GM12801 (cell line): ENCODE results near the gene FRRS1.

Experiments
- TF ChIP-seq, protein P1 (sequence below): IDR thresholded peaks from one replicate; pipeline ENCODE4 v1.5.1; 2011; ENCODE audit warnings: control low read depth; ENCODE audit not compliant: insufficient read length; ENCODE audit errors: extremely low read depth

FRRS1 gene

DNA sequence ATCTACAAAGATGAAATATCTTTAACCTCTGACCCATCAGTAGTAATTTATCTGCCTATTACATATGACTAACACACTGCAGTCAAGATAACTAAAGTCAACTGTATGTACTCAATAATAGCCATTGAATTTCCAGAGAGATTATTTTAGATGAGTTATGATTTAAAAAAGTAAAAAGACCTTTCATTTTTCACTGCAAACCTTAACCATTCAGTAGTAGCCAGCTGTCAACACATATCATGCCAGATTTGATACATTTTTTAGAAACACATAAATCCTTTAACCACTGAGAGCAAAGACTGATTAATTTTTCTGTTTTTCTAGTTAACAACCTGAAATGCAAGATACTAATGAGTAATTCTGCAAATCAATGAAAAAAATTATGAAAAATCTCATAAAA lies 89.6 kb downstream of the FRRS1 start:
- TF ChIP-seq, protein P1, sequence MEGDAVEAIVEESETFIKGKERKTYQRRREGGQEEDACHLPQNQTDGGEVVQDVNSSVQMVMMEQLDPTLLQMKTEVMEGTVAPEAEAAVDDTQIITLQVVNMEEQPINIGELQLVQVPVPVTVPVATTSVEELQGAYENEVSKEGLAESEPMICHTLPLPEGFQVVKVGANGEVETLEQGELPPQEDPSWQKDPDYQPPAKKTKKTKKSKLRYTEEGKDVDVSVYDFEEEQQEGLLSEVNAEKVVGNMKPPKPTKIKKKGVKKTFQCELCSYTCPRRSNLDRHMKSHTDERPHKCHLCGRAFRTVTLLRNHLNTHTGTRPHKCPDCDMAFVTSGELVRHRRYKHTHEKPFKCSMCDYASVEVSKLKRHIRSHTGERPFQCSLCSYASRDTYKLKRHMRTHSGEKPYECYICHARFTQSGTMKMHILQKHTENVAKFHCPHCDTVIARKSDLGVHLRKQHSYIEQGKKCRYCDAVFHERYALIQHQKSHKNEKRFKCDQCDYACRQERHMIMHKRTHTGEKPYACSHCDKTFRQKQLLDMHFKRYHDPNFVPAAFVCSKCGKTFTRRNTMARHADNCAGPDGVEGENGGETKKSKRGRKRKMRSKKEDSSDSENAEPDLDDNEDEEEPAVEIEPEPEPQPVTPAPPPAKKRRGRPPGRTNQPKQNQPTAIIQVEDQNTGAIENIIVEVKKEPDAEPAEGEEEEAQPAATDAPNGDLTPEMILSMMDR, result no peak

DNA sequence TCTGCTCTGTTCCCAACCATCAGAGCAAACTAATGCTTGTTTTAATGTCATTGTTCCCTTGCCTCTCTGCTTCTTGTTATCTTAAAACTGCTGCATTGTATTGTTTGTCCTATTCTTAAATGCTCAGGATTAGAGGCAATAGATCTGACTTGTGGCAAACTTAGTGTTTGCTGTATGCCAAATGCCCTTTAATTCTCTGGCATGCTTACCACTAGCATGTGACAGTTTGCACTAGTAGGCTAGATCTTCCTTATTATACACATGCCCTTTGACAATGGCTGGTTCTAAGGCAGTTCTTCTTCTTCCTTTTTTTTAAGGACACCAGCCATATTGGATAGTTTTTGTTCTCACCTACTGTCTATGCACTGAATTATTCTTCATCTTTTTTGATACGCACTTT lies 90.4 kb downstream of the FRRS1 start:
- TF ChIP-seq, protein P1, result no peak

DNA sequence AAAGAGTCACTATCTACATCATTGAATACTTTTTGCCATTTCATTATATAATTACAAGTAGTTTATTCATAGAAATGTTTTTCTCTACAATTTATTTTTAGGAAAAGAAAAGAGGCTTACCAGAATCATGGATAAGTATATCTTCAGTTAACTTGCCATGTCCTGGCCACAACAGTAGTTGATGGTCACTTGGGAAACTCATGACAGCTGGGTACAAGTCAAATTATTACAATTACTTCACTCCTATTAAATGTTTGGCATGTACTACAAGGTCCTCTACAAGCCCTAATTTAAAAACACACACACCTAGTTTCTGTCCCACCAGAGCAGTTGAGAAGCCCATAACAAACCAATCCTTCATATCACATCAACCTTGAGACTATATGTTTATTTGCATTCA lies 91.1 kb downstream of the FRRS1 start:
- TF ChIP-seq, protein P1, result no peak

DNA sequence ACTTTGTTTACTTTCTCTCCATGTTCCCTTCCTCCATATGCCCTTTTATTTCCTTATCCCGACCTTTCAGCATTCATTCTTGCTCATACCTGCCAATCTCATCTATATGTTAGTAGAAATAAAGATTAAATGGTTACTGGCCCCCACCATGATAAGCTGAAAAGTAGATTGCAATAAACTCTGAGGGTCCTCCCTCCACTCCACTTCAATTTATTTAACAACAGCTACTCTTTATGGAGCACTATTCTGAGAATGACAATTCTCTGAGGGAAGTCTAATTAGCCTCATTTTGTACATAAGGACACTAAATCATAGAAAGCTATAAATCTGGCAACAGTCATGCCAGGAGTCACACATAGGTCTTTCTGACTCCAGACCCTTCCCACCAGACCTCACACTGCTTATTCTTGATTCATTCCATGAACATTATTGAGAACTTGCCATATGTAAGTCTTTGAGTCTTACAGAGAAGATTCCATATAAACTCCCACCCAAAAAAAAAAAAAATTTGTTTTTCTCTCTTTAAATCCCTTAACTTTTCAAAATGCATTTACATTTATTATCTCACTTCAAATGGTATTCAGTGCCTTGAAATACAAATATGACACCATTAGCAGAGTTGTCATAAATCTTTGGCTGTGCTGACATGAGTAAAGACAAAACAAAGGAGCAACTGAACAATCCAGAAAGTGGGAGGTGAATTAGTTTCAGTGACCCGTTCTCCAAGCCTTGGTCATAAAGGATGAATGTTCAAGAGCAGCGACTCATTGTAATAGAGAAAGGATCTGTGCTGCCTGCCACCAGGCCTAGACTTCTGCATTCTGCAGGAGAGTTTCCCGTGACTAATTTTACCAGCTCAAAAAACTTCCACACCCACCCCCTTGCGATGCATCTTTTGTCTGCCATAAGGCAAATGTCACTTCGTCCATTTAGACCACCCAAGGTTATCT lies 92.0 kb downstream of the FRRS1 start:
- TF ChIP-seq, protein P1, result no peak

DNA sequence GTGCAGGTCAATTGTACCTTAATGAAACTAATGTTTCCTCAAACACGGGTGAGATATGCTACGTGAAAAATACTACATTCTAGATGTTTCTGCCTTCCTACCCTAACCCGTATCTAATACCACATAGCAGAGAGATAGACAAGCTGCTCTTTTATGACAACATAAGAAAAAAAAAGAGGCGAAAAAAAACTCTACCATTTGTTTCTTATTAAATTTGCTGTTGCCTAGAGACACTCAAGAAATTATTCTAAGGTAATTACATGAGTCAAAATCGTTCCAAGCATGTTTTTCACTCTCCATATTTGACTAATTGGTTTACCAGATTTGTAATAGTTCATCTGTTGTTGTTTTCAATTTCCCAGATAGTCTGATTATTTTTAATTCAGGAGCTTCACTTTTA lies 93.1 kb downstream of the FRRS1 start:
- TF ChIP-seq, protein P1, result no peak

DNA sequence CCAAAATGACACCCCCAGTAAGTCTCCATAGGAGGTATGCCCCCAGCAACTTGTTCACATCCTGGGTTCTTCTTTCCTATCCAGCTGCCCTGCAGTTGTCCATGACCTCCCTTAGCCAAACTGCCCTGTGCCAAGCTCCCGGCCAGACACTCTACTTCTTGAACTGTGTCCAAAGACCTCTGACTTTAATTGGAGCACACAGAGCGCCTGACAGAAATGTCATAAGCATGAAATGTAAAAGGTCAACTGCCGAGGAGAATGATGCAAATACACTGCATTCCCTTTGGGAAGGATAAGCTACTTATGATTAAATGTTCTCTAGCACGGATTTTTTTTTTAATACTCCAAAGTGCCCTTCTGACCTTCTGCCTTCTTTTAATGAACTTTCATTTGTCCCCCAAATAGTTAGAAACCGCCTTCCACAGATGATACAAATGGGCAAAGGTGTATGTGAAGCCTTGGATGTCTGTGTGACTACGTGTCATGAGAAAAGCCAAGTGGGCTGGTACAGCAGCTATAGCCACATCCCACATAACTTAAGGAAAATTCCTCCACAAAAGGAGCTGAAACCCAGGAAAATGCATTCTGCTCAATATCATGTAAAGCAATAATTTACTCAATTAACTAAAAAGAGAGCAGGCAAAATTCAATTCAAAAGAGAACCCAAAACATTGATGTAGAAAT lies 93.8 kb downstream of the FRRS1 start:
- TF ChIP-seq, protein P1, result no peak

DNA sequence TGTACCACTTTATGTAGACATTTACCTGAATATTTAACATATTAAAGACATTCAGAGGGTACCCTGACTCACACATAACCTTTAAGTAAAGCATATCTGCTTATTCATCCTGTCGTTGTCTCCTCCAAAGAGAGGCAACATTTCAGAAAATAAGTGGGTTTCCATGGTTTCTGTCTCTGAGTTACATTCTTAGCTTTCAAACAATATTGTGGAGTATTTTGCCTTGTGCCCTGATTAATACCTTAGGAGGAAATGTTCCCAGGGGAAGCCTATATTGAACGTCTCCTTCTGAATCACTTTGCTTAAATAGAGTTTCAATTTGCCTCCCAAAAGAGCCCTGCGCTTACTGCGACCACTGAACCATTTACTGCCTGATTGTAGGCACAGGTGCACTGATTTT lies 94.4 kb downstream of the FRRS1 start:
- TF ChIP-seq, protein P1, result no peak
